ENCODE measurements around the gene N4BP2L2.

Gene N4BP2L2

GRCh38 chr13:32390484-32390883, 148.1 kb downstream of the N4BP2L2 start:
- no peak for DNase-seq (ENCODE audit: low read depth)
- TF ChIP-seq CTCF (conservative IDR thresholded peaks at IDR 0.05; ENCODE audit: control insufficient read depth, insufficient read depth, low read depth, low read length), result no peak
- H3K4me3 ChIP-seq (ENCODE audit: control insufficient read depth, low read depth, low read length), result no peak overlapping the region

GRCh38 chr13:32390048-32390447, 148.5 kb downstream of the N4BP2L2 start:
- DNase-seq (ENCODE audit: low read depth), result no peak
- TF ChIP-seq CTCF (conservative IDR thresholded peaks at IDR 0.05; ENCODE audit: control insufficient read depth, insufficient read depth, low read depth, low read length), result no peak
- no peak overlapping the region for H3K4me3 ChIP-seq (ENCODE audit: control insufficient read depth, low read depth, low read length)

- H3K4me3 ChIP-seq (ENCODE audit: control insufficient read depth, low read depth, low read length), result no peak overlapping the region
- TF ChIP-seq CTCF (conservative IDR thresholded peaks at IDR 0.05; ENCODE audit: control insufficient read depth, insufficient read depth, low read depth, low read length), result no peak
- no peak for DNase-seq (ENCODE audit: low read depth)
Observed at GRCh38 chr13:32385410-32385809, 153.2 kb downstream of the N4BP2L2 start.

- no peak overlapping the region for H3K4me3 ChIP-seq (ENCODE audit: control insufficient read depth, low read depth, low read length)
- DNase-seq (ENCODE audit: low read depth), result no peak
- TF ChIP-seq CTCF (conservative IDR thresholded peaks at IDR 0.05; ENCODE audit: control insufficient read depth, insufficient read depth, low read depth, low read length), result no peak
Observed at GRCh38 chr13:32384702-32385101, 153.9 kb downstream of the N4BP2L2 start.

- DNase-seq (ENCODE audit: low read depth), result no peak
- H3K4me3 ChIP-seq (ENCODE audit: control insufficient read depth, low read depth, low read length), result no peak overlapping the region
- TF ChIP-seq CTCF (conservative IDR thresholded peaks at IDR 0.05; ENCODE audit: control insufficient read depth, insufficient read depth, low read depth, low read length), result no peak
Observed at GRCh38 chr13:32383836-32384618, 154.6 kb downstream of the N4BP2L2 start.

Measured in fibroblast of mammary gland (primary cell).